22Rv1 (cell line): ENCODE results near the gene MEGF11.

Experiments
- ZFX ChIP-seq: fragments of 450-650 bp; IDR thresholded peaks from 2 replicates; pipeline ENCODE4 v1.6.1; 2017; ENCODE audit warnings: antibody characterized with exemption, borderline replicate concordance
- TF ChIP-seq, protein P1 (sequence below): fragments of 450-650 bp; IDR thresholded peaks from 2 replicates; pipeline ENCODE4 v1.5.1; 2017; ENCODE audit warnings: mild to moderate bottlenecking

DNA sequence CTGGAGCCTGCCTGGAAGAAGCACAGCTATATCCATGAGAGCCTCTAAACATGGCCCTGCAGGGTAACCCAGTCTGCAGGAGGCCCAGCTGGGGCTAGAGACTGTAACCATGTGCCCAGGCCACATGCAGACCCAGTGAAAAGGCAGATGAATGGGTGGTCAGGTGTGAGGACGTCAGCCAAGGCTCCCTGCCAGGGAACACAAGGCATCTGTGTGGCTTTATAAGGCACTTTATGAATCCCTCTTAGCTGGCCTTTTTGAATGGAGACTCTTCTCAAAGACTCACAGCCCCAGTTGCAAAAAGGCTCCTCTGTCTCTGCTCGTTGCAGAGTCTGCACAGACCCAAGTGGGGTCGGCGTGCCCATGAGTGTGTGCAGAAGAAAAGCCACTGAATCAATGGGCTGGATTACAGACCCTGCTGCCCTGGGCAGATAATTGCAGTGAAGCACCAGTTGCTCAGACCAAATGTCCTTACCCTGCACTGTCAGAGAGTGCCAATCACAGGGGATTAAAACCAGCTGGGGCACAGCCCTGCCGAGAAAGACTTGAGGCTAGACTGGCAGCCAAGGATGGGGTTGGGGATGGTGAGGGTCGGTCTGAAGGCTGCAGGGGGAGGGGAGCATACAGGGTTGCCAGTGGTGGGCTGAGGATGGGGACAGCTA, 230.1 kb downstream of the MEGF11 start:
- TF ChIP-seq, protein P1, sequence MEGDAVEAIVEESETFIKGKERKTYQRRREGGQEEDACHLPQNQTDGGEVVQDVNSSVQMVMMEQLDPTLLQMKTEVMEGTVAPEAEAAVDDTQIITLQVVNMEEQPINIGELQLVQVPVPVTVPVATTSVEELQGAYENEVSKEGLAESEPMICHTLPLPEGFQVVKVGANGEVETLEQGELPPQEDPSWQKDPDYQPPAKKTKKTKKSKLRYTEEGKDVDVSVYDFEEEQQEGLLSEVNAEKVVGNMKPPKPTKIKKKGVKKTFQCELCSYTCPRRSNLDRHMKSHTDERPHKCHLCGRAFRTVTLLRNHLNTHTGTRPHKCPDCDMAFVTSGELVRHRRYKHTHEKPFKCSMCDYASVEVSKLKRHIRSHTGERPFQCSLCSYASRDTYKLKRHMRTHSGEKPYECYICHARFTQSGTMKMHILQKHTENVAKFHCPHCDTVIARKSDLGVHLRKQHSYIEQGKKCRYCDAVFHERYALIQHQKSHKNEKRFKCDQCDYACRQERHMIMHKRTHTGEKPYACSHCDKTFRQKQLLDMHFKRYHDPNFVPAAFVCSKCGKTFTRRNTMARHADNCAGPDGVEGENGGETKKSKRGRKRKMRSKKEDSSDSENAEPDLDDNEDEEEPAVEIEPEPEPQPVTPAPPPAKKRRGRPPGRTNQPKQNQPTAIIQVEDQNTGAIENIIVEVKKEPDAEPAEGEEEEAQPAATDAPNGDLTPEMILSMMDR: no peak
- TF ChIP-seq ZFX: no peak
